GM12878 (cell line): ENCODE data around the gene ASCC1. TPM values are rescaled to one million over a fixed set of nuclear protein-coding genes. Genes with fewer than 3 reads are reported as not detected.

Experiments
- ATAC-seq: fragments of 200-7000 bp; cut with Tn5 transposase; 3 replicates; pipeline ENCODE4 v1.9.1; 2020; ENCODE audit warnings: mild to moderate bottlenecking, moderate library complexity
- BruUV-seq: library from RNA; stranded (reverse); fragments of 400-500 nt; replicated peaks from 2 replicates; lab custom pipeline; 2021; lab: Mats Ljungman, UMichigan
- CTCF ChIA-PET: fragments of 300-600 bp; sonication (Branson Sonifier 250); formaldehyde crosslinking; extraction: SDS; loops from one replicate; lab custom pipeline; 2021; ENCODE audit warnings: inconsistent platforms; lab: Yijun Ruan, JAX
- POLR2A ChIA-PET: fragments of 350-600 bp; formaldehyde crosslinking; extraction: SDS; loops from one replicate; lab custom pipeline; 2021; ENCODE audit warnings: inconsistent platforms; lab: Charles Lee
- RAD21 ChIA-PET: fragments of 300-600 bp; sonication (Branson Sonifier 250); formaldehyde crosslinking; loops from one replicate; lab custom pipeline; 2023; ENCODE audit warnings: antibody characterized with exemption; ENCODE audit not compliant: unreplicated experiment; lab: Charles Lee
- SMC1A ChIA-PET: fragments of 300-600 bp; sonication (Branson Sonifier 250); formaldehyde crosslinking; loops from one replicate; lab custom pipeline; 2023; ENCODE audit not compliant: unreplicated experiment, uncharacterized antibody; lab: Charles Lee
- DNase-seq: peaks from one replicate; pipeline ENCODE4 v3.0.0-alpha.2; 2011; ENCODE audit warnings: low read depth, low spot score
- FAIRE-seq: peaks from 3 replicates; lab custom pipeline; 2011; peaks lifted over from hg19 to GRCh38; lab: Jason Lieb, UNC
- H2AFZ ChIP-seq: 2 replicates; pipeline ENCODE4 v1.6.0; 2011; ENCODE audit warnings: low read depth, low read length, control low read depth; ENCODE audit not compliant: control insufficient read depth
- H3K27ac ChIP-seq: 2 replicates; pipeline ENCODE4 v1.5.1; 2011; ENCODE audit warnings: control low read depth; ENCODE audit not compliant: control insufficient read depth, insufficient read depth
- H3K27me3 ChIP-seq, 2 experiments: replicated peaks in 1 of 2; 2 replicates each; pipeline versions ENCODE4 v1.6.0 to v1.6.1; 2011; ENCODE audit warnings: low read length in 1 of 2; ENCODE audit not compliant: control insufficient read depth in 2 of 2, insufficient read depth in 2 of 2
- H3K36me3 ChIP-seq, 2 experiments: 2 replicates each; pipeline ENCODE4 v1.5.1; 2011; ENCODE audit warnings: low read length in 1 of 2; ENCODE audit not compliant: control insufficient read depth in 2 of 2, insufficient read depth in 2 of 2
- H3K4me1 ChIP-seq: 2 replicates; pipeline ENCODE4 v1.6.1; 2011; ENCODE audit warnings: mild to moderate bottlenecking, low read length, moderate library complexity, mixed read lengths; ENCODE audit not compliant: control insufficient read depth, insufficient read depth
- H3K4me2 ChIP-seq: 2 replicates; pipeline ENCODE4 v1.6.0; 2011; ENCODE audit warnings: control low read depth; ENCODE audit not compliant: control insufficient read depth, insufficient read depth
- H3K4me3 ChIP-seq: fragments of 200-600 bp; sonication (generic); 2 replicates; pipeline ENCODE4 v1.5.1; 2016
- H3K79me2 ChIP-seq: 2 replicates; pipeline ENCODE4 v1.6.0; 2011; ENCODE audit warnings: low read length; ENCODE audit not compliant: control insufficient read depth, insufficient read depth
- H3K9ac ChIP-seq: 2 replicates; pipeline ENCODE4 v1.8.0; 2011; ENCODE audit warnings: low read length, control low read depth, mixed read lengths; ENCODE audit not compliant: control insufficient read depth, insufficient read depth
- H3K9me3 ChIP-seq: replicated peaks from 3 replicates; pipeline ENCODE4 v1.5.1; 2011; ENCODE audit warnings: mild to moderate bottlenecking, low read length; ENCODE audit not compliant: control insufficient read depth, insufficient read depth
- H4K20me1 ChIP-seq: 2 replicates; pipeline ENCODE4 v1.6.0; 2011; ENCODE audit not compliant: control insufficient read depth, insufficient read depth
- CBFB ChIP-seq: IDR thresholded peaks from 2 replicates; pipeline ENCODE4 v1.6.1; 2016; ENCODE audit warnings: antibody characterized with exemption, low read depth
- CEBPB ChIP-seq, 2 experiments: fragments of 150-350 bp in 1 of 2; IDR thresholded peaks; 2 replicates each; pipeline ENCODE4 v1.6.1; 2012 to 2014; ENCODE audit warnings: low read depth in 2 of 2, low read length in 2 of 2, borderline replicate concordance in 1 of 2, inconsistent platforms in 1 of 2
- EGR1 ChIP-seq, 2 experiments: IDR thresholded peaks; 1 replicate in 1 of 2; 2 replicates in 1 of 2; pipeline ENCODE4 v1.6.1; 2011 to 2012; ENCODE audit warnings: low read depth in 2 of 2, low read length in 2 of 2, borderline replicate concordance in 1 of 2, mild to moderate bottlenecking in 1 of 2, moderate library complexity in 1 of 2
- EZH2 ChIP-seq: IDR thresholded peaks from 2 replicates; pipeline ENCODE4 v1.6.1; 2012; ENCODE audit warnings: low read depth, mild to moderate bottlenecking, control low read depth, inconsistent platforms, low read length, borderline replicate concordance; ENCODE audit not compliant: control insufficient read depth
- GATAD2B ChIP-seq: fragments of 450-650 bp; conservative IDR thresholded peaks from 2 replicates; pipeline ENCODE4 v1.6.1; 2017; ENCODE audit warnings: low read depth, mild to moderate bottlenecking, moderate library complexity
- KAT2A ChIP-seq: conservative IDR thresholded peaks from 2 replicates; pipeline ENCODE4 v1.6.1; 2011; ENCODE audit warnings: low read depth, low read length; ENCODE audit not compliant: control insufficient read depth
- KLF5 ChIP-seq: fragments of 450-650 bp; IDR thresholded peaks from 2 replicates; pipeline ENCODE4 v1.6.1; 2014; ENCODE audit warnings: mild to moderate bottlenecking; ENCODE audit not compliant: partially characterized antibody
- RBBP5 ChIP-seq: fragments of 200-600 bp; sonication (generic); conservative IDR thresholded peaks from 2 replicates; pipeline ENCODE4 v1.6.1; 2016
- SMARCA5 ChIP-seq: fragments of 450-650 bp; IDR thresholded peaks from 2 replicates; pipeline ENCODE4 v1.6.1; 2017; ENCODE audit warnings: mild to moderate bottlenecking
- WRNIP1 ChIP-seq: IDR thresholded peaks from 2 replicates; pipeline ENCODE4 v1.6.1; 2011; ENCODE audit warnings: low read depth, low read length, improper control_type of control experiment, borderline replicate concordance
- ZNF217 ChIP-seq: fragments of 450-650 bp; IDR thresholded peaks from 2 replicates; pipeline ENCODE4 v1.6.1; 2017; ENCODE audit warnings: antibody characterized with exemption, mild to moderate bottlenecking
- WGBS: methylation state at CpG from one replicate; pipeline ENCODE4 v1.1.6; 2016; ENCODE audit warnings: low lambda C conversion rate; ENCODE audit not compliant: insufficient replicate concordance, insufficient coverage; ENCODE audit errors: missing lambda C conversion rate; 5-methylcytosine and 5-hydroxymethylcytosine counted together
- in situ Hi-C: fragments of 300-500 bp; cut with MboI; formaldehyde crosslinking; loops from 9 replicates; pipeline ENCODE4 v1.14.3; 2018; ENCODE audit warnings: mixed read lengths
- intact Hi-C: fragments of 100-400 bp; cut with micrococcal nuclease; formaldehyde crosslinking; loops from one replicate; pipeline ENCODE4 v1.14.2; 2022; ENCODE audit not compliant: unreplicated experiment
- polyA plus RNA-seq, 11 experiments: library from polyadenylated mRNA; depleted of rRNA in 4 of 11; unstranded in 6 of 11; stranded (reverse) in 5 of 11; fragments of >200 nt; fragmentation: Nextera tagmentation in 4 of 11; fragmentation: Illumina TruSeq in 1 of 11; extraction: Ambion mirVana in 4 of 11; extraction: Trizol in 1 of 11; gene quantifications; 1 replicate in 1 of 11; 2 replicates in 10 of 11; pipeline versions ENCODE4 v1.2.1 to v1.2.3, GENCODE V29; 2011 to 2016; ENCODE audit warnings: inconsistent platforms in 2 of 11, missing spikeins in 2 of 11, low read depth in 1 of 11
- total RNA-seq, 4 experiments: library from RNA; depleted of rRNA in 3 of 4; stranded (reverse); fragments of >200 nt in 3 of 4; fragmentation: Illumina TruSeq in 1 of 4; extraction: Trizol in 1 of 4; gene quantifications; 2 replicates each; pipeline versions ENCODE4 v1.2.1 to v1.2.3, GENCODE V29; 2013 to 2021
- TF ChIP-seq, protein P1 (sequence below): fragments of 450-650 bp; IDR thresholded peaks from 2 replicates; pipeline ENCODE4 v1.6.1; 2017; ENCODE audit warnings: mild to moderate bottlenecking, moderate library complexity
- TF ChIP-seq, protein P2 (sequence below): fragments of 450-650 bp; IDR thresholded peaks from 2 replicates; pipeline ENCODE4 v1.6.1; 2018; ENCODE audit warnings: mild to moderate bottlenecking, low read depth, moderate library complexity; ENCODE audit not compliant: partially characterized antibody
- TF ChIP-seq, protein P3 (sequence below): fragments of 450-650 bp; IDR thresholded peaks from 2 replicates; pipeline ENCODE4 v1.6.1; 2016; ENCODE audit warnings: mild to moderate bottlenecking

The ASCC1 gene
- total and polyA plus RNA-seq, 10 of the 15 experiments (the other 5 are each of a cell fraction or from before 2014, with no cell fraction given): 23.3 to 80.6 (median 42.8) TPM

DNA sequence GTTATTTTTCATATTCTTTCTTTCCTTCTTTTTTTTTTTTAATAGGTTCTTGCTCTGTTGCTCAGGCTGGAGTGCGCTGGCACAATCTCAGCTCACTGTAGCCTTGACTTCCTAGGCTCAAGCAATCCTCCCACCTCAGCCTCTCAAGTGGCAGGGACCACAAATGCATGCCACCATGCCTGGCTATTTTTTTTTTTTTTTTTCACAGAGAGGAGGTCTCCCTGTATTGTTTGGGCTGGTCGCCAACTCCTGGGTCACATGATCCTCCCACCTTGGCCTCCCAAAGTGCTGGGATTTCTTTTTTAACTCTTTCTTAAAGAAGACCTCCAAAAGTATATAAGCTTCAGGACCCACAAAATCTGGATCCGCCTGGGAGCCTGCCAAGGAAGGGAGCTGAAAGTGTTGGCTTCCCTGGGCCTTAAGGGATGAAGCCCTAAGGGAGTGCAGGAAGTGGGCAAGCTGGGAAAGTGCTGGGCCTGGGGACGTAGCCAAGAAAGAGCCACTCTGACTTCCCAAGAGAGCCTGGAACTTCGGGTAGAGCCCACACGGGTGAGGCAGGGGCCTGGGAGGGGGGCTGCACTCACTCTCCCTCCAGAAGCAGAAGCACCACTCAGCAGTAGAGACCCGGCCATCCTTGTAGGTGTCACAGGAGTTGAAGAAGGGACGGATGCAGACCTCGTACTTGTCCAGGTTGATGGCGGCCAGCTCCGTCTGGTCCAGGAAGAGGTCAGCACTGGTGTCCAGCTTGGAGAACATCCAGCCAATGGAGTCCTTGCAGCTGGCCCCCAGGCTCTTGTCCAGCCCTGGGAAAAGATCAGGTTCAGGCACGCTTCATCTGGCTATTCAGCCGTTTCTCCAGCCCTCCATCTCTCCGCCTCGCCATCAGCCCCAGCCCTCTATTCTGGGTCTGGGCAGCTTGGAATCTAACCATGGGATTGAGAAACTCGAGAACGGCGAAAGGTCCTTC is 149.5 kb downstream of the ASCC1 start:
- intact Hi-C loops (no loop called here), in situ Hi-C loops (no loop called here)
- FAIRE-seq: no peak
- SMC1A ChIA-PET: interaction anchor here (0.7 to 3.2 kb wide), 2 partner anchors 17 to 95 kb away, joined by 4 to 16 read pairs; no protein-coding TSS in a partner anchor
- BruUV-seq: no TSS peak
- H3K9me3 ChIP-seq: no peaks in the 10 kb centered on the region
- no peaks in the 10 kb centered on the region for H3K79me2 ChIP-seq
- no peak overlapping the region for H3K4me2 ChIP-seq
- ATAC-seq: no peak
- H3K27me3 ChIP-seq: no peaks in the 10 kb centered on the region
- H4K20me1 ChIP-seq: no peaks in the 10 kb centered on the region
- 43% methylated on average over 18 of the region's 18 CpGs for WGBS
- H2AFZ ChIP-seq: no peak overlapping the region
- no peak overlapping the region for H3K4me3 ChIP-seq
- H3K36me3 ChIP-seq: no peaks in the 10 kb centered on the region
- H3K4me1 ChIP-seq: no peaks in the 10 kb centered on the region
- no peak for DNase-seq
- RAD21 ChIA-PET: interaction anchor here (0.7 to 2.9 kb wide), 3 partner anchors 17 to 1606 kb away, joined by 3 to 13 read pairs (median 3); no protein-coding TSS in a partner anchor
- CTCF ChIA-PET: interaction anchor here (1.0 to 7.0 kb wide), 4 partner anchors 11 to 271 kb away, joined by 3 to 65 read pairs (median 5); no protein-coding TSS in a partner anchor
- H3K9ac ChIP-seq: no peak overlapping the region
- no peak overlapping the region for H3K27ac ChIP-seq
- POLR2A ChIA-PET: no interaction called here
- TF ChIP-seq GATAD2B: no peak
- TF ChIP-seq, protein P1, sequence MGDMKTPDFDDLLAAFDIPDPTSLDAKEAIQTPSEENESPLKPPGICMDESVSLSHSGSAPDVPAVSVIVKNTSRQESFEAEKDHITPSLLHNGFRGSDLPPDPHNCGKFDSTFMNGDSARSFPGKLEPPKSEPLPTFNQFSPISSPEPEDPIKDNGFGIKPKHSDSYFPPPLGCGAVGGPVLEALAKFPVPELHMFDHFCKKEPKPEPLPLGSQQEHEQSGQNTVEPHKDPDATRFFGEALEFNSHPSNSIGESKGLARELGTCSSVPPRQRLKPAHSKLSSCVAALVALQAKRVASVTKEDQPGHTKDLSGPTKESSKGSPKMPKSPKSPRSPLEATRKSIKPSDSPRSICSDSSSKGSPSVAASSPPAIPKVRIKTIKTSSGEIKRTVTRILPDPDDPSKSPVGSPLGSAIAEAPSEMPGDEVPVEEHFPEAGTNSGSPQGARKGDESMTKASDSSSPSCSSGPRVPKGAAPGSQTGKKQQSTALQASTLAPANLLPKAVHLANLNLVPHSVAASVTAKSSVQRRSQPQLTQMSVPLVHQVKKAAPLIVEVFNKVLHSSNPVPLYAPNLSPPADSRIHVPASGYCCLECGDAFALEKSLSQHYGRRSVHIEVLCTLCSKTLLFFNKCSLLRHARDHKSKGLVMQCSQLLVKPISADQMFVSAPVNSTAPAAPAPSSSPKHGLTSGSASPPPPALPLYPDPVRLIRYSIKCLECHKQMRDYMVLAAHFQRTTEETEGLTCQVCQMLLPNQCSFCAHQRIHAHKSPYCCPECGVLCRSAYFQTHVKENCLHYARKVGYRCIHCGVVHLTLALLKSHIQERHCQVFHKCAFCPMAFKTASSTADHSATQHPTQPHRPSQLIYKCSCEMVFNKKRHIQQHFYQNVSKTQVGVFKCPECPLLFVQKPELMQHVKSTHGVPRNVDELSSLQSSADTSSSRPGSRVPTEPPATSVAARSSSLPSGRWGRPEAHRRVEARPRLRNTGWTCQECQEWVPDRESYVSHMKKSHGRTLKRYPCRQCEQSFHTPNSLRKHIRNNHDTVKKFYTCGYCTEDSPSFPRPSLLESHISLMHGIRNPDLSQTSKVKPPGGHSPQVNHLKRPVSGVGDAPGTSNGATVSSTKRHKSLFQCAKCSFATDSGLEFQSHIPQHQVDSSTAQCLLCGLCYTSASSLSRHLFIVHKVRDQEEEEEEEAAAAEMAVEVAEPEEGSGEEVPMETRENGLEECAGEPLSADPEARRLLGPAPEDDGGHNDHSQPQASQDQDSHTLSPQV: no peak
- no peak for TF ChIP-seq ZNF217
- TF ChIP-seq EZH2: no peak
- TF ChIP-seq CEBPB (IDR thresholded peaks at IDR 0.05; ENCODE audit: borderline replicate concordance in 1 of 2, low read depth in 2 of 2, low read length in 2 of 2): no peak
- no peak for TF ChIP-seq SMARCA5
- TF ChIP-seq, protein P2, sequence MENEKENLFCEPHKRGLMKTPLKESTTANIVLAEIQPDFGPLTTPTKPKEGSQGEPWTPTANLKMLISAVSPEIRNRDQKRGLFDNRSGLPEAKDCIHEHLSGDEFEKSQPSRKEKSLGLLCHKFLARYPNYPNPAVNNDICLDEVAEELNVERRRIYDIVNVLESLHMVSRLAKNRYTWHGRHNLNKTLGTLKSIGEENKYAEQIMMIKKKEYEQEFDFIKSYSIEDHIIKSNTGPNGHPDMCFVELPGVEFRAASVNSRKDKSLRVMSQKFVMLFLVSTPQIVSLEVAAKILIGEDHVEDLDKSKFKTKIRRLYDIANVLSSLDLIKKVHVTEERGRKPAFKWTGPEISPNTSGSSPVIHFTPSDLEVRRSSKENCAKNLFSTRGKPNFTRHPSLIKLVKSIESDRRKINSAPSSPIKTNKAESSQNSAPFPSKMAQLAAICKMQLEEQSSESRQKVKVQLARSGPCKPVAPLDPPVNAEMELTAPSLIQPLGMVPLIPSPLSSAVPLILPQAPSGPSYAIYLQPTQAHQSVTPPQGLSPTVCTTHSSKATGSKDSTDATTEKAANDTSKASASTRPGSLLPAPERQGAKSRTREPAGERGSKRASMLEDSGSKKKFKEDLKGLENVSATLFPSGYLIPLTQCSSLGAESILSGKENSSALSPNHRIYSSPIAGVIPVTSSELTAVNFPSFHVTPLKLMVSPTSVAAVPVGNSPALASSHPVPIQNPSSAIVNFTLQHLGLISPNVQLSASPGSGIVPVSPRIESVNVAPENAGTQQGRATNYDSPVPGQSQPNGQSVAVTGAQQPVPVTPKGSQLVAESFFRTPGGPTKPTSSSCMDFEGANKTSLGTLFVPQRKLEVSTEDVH: no peak
- TF ChIP-seq, protein P3, sequence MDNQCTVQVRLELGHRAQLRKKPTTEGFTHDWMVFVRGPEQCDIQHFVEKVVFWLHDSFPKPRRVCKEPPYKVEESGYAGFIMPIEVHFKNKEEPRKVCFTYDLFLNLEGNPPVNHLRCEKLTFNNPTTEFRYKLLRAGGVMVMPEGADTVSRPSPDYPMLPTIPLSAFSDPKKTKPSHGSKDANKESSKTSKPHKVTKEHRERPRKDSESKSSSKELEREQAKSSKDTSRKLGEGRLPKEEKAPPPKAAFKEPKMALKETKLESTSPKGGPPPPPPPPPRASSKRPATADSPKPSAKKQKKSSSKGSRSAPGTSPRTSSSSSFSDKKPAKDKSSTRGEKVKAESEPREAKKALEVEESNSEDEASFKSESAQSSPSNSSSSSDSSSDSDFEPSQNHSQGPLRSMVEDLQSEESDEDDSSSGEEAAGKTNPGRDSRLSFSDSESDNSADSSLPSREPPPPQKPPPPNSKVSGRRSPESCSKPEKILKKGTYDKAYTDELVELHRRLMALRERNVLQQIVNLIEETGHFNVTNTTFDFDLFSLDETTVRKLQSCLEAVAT: no peak
- TF ChIP-seq RBBP5: no peak
- no peak for TF ChIP-seq WRNIP1
- no peak for TF ChIP-seq CBFB
- TF ChIP-seq KLF5: no peak
- TF ChIP-seq EGR1 (IDR thresholded peaks at IDR 0.05; ENCODE audit: borderline replicate concordance in 1 of 2, low read depth in 2 of 2, low read length in 2 of 2): no peak
- TF ChIP-seq KAT2A: no peak
